22Rv1 (cell line): Measurements from ENCODE around the gene TMC4.
"Not testable (repeated sequence)": the region's sequence is repeated elsewhere in the genome, so short reads cannot be mapped to it uniquely, and the experiment has no call there.

Experiments used
- CTCF ChIP-seq: fragments of 450-650 bp; IDR thresholded peaks from 2 replicates; pipeline ENCODE4 v1.5.1; 2017; ENCODE audit warnings: mild to moderate bottlenecking
- ZFX ChIP-seq: fragments of 450-650 bp; IDR thresholded peaks from 2 replicates; pipeline ENCODE4 v1.6.1; 2017; ENCODE audit warnings: antibody characterized with exemption, borderline replicate concordance

GRCh38 chr19:54214734-54215133, 41.8 kb upstream of the TMC4 start:
- TF ChIP-seq CTCF, ZFX: not testable (repeated sequence)
